Retina (tissue), 1 donor: ENCODE results near the gene HDAC3.

Source experiments
- DNase-seq: peaks from one replicate; pipeline ENCODE4 v3.0.0-alpha.2; 2016

HDAC3 gene

DNA sequence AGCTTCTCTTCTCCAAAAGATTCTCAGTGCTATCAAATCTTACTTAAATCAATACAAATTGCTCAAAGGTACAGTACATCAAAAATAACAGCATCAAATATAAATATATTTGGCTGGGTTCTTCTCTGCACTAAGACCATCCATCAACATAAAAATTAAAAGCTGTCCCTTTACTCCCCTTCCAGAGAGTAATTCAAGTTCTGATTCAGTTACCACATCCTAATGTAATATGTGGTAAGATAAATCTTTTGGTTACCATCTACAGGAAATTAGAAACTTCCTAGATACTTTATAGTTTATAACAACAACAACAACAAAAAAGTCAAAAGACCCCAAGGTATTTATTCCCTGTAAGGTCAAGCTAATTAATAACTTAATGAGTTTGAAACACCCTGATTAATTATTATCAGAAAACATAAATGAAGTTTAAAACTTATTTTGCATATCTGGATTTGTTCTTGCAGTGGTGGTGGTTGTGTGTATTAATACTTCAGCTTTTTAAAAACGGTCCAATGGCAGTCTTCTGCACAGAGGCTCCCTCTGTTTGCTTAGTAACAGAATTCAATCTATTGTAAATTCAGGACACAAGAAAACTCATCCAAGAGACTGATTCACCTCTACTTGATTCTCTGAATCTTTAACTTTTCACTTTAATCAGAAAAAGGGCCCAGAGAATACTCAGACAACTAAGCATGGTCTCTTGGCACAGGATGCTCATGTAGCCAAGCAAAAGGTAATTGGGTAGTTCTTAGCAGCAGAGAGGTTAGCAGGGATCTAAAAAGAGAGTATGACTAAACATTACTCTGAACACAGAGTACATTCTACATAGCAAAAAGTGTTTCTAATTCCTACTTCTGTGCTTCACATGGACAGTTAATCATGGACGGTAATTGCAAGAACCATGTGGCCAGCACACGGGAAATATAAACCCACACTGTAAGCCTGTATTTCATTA lies 38.0 kb downstream of the HDAC3 start:
- no peak for DNase-seq

DNA sequence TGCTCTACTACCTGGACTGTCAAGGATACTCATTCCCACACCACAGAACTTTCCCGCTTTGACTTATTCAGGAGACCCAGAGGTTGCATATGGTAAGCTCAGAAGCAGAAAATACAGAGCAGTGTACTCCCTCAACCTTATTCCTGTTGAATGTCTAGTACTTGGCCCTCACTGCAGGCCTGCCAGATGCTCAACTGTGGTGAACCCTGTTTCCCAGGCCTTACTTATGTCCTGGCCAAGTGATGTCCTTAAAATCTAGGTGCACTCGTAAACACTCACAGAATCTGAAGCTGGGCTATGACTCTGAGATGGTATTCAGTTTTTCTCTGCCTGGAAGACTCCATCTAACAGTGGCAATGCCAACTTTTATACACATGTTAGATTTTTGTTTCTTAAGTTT lies 38.8 kb downstream of the HDAC3 start:
- DNase-seq, result no peak

DNA sequence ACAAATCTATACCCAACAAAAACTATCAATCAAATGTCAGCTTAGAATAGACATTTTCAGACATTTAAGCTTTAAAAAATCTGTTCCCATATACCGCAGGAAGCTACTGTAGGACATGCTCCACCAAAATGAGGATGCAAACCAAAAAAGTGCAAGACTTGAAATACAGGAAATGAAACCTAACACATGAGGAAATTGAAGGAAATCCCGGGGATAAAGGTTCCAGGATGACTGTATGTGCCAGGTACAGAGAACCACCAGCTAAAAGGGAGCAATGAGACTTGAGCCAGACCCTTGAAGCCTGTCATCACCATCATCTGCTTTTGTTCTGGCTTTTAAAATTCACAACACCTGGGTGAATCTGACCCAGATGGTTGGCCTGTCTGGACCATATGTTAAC lies 39.3 kb downstream of the HDAC3 start:
- DNase-seq, result no peak

DNA sequence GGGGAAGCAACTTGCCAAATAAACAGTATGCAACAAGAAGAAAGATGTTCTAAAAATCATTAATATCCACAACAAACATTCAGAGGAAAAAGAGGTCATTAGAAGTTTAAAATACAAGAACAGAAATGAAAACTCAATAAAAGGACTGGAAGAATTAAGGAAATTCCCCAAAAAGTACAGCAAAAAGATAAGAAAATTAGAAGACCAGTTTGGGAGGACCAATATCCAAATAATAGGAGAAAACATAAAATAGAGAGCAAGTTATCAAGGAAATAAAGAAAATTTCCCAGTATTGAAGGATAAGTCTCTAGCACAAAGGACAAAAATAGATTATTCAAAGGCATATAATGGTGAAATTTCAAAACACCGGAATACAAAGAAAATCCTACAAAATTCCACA lies 39.8 kb downstream of the HDAC3 start:
- no peak for DNase-seq

DNA sequence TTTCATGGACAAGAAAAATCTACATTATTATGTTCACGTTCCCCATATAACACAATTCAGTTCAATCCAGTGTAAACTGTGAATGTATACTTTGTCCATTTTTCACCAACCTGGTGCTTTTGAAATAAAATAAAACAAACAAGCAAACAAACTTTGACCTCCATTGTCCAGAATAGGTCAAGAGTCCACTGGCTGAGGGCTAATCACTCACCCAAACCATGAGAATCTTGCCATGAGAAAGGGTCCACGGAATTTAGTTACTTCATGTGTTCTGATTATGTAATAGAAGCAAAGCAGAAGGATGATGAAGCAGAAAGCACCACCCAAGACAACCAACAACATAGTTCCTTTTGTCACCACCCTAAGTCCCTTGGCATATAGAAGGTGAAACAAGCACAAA lies 46.5 kb downstream of the HDAC3 start:
- DNase-seq, result no peak

DNA sequence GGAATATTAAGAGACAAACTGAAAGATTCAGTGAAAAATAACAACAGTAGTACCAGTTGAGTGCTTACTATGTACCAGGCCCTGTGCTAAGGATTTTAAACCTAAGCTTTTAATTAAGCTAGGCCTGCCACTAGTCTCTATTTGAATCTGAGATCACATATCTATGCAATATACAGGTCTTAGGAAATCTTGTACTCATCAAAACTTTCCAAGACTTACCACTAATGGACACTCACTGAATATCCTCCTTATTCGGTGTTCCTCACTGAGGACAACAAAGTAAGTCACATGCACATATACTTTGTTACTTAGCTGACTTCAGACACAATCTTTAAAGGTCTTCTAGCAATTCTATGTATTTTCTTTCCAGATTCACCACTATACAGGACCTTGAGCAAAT lies 50.4 kb downstream of the HDAC3 start:
- no peak for DNase-seq

DNA sequence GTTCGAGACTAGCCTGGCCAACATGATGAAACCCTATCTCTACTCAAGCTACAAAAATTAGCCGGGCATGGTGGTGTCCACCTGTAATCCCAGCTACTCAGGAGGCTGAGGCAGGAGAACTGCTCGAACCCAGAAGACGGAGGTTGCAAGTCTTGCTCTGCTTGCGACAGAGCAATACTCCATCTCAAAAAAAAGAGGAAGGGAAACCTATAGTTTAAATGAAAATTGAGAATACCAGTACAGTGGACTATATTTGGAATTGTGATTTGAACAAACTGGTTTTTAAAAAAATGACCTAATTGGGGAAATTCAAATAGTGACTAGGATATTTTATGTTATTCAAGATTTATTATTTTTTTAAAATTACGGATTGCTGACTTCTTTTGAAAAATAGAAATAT lies 51.1 kb downstream of the HDAC3 start:
- no peak for DNase-seq

DNA sequence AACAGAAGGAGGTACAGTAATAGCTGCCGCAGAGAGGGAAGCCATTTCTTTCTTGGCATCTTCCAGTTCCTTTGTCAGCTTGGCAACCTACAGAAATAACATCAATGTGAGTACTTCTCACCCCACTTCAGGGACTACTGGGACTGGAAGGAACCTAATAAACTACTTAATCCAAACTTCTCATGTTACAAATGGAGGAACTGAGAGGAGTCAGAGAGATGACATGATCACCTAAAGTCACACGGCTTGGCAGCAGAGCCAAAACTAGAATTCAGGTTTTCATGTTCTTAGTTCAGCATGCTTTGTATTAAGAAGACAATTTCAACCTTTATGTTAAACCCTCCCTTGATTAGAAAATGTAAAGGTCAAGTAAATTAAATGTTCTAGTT lies 62.5 kb downstream of the HDAC3 start:
- DNase-seq, result no peak

DNA sequence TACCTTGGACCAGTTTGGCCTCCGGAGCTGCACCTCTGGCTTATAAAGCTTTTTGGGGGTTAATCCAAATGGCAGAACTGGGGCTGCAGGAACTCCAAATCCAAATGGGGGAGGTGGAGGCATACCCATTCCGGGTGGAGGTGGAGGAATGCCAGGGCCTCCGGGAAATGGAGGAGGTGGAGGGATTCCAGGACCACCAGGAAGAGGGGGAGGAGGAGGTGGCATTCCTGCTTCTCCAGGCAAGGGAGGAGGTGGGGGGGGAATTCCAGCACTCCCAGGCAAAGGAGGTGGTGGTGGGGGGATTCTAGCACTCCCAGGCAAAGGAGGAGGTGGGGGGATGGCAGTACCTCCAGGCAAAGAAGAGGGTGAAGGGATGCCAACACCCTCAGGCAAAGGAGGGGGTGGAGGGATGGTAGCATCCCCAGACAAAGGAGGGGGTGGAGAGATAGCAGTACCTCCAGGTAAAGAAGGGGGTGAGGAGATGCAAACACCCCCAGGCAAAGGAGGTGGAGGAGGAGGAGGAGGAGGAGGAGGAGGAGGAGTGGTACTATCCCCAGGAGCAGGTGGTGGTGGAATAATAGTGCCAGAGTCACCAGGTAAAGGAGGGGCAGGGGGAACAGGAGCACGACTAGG lies 63.0 kb downstream of the HDAC3 start:
- DNase-seq, result no peak
